ENCODE data around the gene SLC25A14.

DNA sequence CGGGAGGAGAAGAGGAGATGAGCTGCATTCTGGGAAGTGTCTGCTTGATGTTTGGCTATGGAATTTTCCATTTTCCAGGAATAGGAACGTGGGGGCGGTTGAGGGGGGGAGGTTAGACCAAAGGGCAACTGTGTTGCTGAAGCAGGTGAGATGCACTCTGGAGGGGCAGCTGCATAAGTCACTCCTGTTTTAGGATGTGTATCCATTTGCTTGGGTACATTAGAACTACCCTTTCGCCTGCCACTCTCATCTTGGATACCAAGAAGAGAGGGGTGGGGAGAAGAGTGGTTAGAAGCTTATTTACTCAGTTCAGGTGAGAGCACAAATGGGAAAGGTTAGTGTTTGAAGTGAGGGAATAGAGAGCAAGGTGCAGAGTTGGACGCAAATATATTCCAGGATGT is 46.7 kb downstream of the SLC25A14 start:
- TF ChIP-seq, protein P1, sequence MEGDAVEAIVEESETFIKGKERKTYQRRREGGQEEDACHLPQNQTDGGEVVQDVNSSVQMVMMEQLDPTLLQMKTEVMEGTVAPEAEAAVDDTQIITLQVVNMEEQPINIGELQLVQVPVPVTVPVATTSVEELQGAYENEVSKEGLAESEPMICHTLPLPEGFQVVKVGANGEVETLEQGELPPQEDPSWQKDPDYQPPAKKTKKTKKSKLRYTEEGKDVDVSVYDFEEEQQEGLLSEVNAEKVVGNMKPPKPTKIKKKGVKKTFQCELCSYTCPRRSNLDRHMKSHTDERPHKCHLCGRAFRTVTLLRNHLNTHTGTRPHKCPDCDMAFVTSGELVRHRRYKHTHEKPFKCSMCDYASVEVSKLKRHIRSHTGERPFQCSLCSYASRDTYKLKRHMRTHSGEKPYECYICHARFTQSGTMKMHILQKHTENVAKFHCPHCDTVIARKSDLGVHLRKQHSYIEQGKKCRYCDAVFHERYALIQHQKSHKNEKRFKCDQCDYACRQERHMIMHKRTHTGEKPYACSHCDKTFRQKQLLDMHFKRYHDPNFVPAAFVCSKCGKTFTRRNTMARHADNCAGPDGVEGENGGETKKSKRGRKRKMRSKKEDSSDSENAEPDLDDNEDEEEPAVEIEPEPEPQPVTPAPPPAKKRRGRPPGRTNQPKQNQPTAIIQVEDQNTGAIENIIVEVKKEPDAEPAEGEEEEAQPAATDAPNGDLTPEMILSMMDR (IDR thresholded peaks at IDR 0.05; ENCODE audit: insufficient read depth, low read length, poor library complexity, severe bottlenecking) = no peak
- TF ChIP-seq EZH2phosphoT487 (conservative IDR thresholded peaks at IDR 0.05; ENCODE audit: low read length) = no peak
